A172 (cell line): Measurements from ENCODE around the gene OR6X1. TPM values are rescaled to one million over a fixed set of nuclear protein-coding genes. Genes with fewer than 3 reads are reported as not detected.

ENCODE experiments used
- DNase-seq: peaks from one replicate; pipeline ENCODE4 v3.0.0-alpha.2; 2015; ENCODE audit warnings: low spot score
- total RNA-seq: library from RNA; depleted of rRNA; stranded (reverse); fragments of >200 nt; shearing (Covaris generic); gene quantifications from 2 replicates; pipeline ENCODE4 v1.2.3, GENCODE V29; 2014; rRNA removed

The OR6X1 gene
- total RNA-seq = not detected in 2 replicates

GRCh38 chr11:123754101-123754568, at the start of gene OR6X1:
Gene OR6X1 (minus strand): TSS chr11:123754518. CDS start chr11:123754518, 0 bp downstream.
- no peak for DNase-seq

GRCh38 chr11:123801765-123802164, 47.4 kb upstream of the OR6X1 start:
- no peak for DNase-seq

GRCh38 chr11:123800036-123800435, 45.7 kb upstream of the OR6X1 start:
- DNase-seq = no peak

GRCh38 chr11:123799438-123799837, 45.1 kb upstream of the OR6X1 start:
- no peak for DNase-seq

GRCh38 chr11:123798513-123799252, 44.4 kb upstream of the OR6X1 start:
- no peak for DNase-seq

GRCh38 chr11:123798079-123798478, 43.8 kb upstream of the OR6X1 start:
- no peak for DNase-seq

- DNase-seq = no peak
These were observed 43.2 kb upstream of the OR6X1 start for GRCh38 chr11:123797541-123797940.

GRCh38 chr11:123797114-123797513, 42.8 kb upstream of the OR6X1 start:
- no peak for DNase-seq

GRCh38 chr11:123796226-123796625, 41.9 kb upstream of the OR6X1 start:
- DNase-seq = no peak

GRCh38 chr11:123783536-123783935, 29.2 kb upstream of the OR6X1 start:
- DNase-seq = no peak

GRCh38 chr11:123778511-123778910, 24.2 kb upstream of the OR6X1 start:
- no peak for DNase-seq

GRCh38 chr11:123775715-123776549, 21.6 kb upstream of the OR6X1 start:
- DNase-seq = no peak

GRCh38 chr11:123775289-123775688, 21.0 kb upstream of the OR6X1 start:
- DNase-seq = no peak

GRCh38 chr11:123773959-123774358, 19.6 kb upstream of the OR6X1 start:
- no peak for DNase-seq

GRCh38 chr11:123773026-123773425, 18.7 kb upstream of the OR6X1 start:
- DNase-seq = no peak

GRCh38 chr11:123771664-123772063, 17.3 kb upstream of the OR6X1 start:
- DNase-seq = no peak

- DNase-seq = no peak
These were observed 16.4 kb upstream of the OR6X1 start for GRCh38 chr11:123770712-123771111.

- DNase-seq = no peak
These were observed 11.3 kb upstream of the OR6X1 start for GRCh38 chr11:123765601-123766000.

GRCh38 chr11:123762422-123762821, 8.1 kb upstream of the OR6X1 start:
- no peak for DNase-seq

- DNase-seq = no peak
These were observed 6.6 kb upstream of the OR6X1 start for GRCh38 chr11:123760894-123761293.

- no peak for DNase-seq
These were observed 3.7 kb upstream of the OR6X1 start for GRCh38 chr11:123757976-123758375.

- no peak for DNase-seq
These were observed 1.5 kb upstream of the OR6X1 start for GRCh38 chr11:123755813-123756212.

- DNase-seq = no peak
These were observed 1.0 kb upstream of the OR6X1 start for GRCh38 chr11:123755344-123755743.
